GM18499 (cell line): Measurements from ENCODE around the gene ROPN1B.

Source experiments
- ATAC-seq: cut with Tn5 transposase; IDR thresholded peaks from one replicate; pipeline ENCODE4 v1.9.1; 2021; ENCODE audit warnings: moderate number of reproducible peaks; ENCODE audit not compliant: insufficient read depth, unreplicated experiment

ROPN1B gene

GRCh38 chr3:126003447-126004190 lies 34.6 kb downstream of the ROPN1B start:
- no peak for ATAC-seq

- no peak for ATAC-seq
These were observed 35.2 kb downstream of the ROPN1B start for GRCh38 chr3:126004217-126004616.

- ATAC-seq, result no peak
These were observed 35.7 kb downstream of the ROPN1B start for GRCh38 chr3:126004692-126005091.

GRCh38 chr3:126005951-126006350 lies 37.0 kb downstream of the ROPN1B start:
- ATAC-seq, result no peak

GRCh38 chr3:126008219-126008618 lies 39.2 kb downstream of the ROPN1B start:
- no peak for ATAC-seq

GRCh38 chr3:126009181-126009580 lies 40.2 kb downstream of the ROPN1B start:
- no peak for ATAC-seq

- no peak for ATAC-seq
These were observed 44.8 kb downstream of the ROPN1B start for GRCh38 chr3:126013751-126014156.

- no peak for ATAC-seq
These were observed 45.3 kb downstream of the ROPN1B start for GRCh38 chr3:126014252-126014651.

- no peak for ATAC-seq
These were observed 46.1 kb downstream of the ROPN1B start for GRCh38 chr3:126015075-126015474.

GRCh38 chr3:126016616-126017015 lies 47.6 kb downstream of the ROPN1B start:
- no peak for ATAC-seq

- ATAC-seq, result no peak
These were observed 48.4 kb downstream of the ROPN1B start for GRCh38 chr3:126017362-126017761.

GRCh38 chr3:126018545-126018944 lies 49.6 kb downstream of the ROPN1B start:
- no peak for ATAC-seq

GRCh38 chr3:126018995-126019394 lies 50.0 kb downstream of the ROPN1B start:
- no peak for ATAC-seq

- ATAC-seq, result no peak
These were observed 50.7 kb downstream of the ROPN1B start for GRCh38 chr3:126019683-126020082.

GRCh38 chr3:126021224-126021623 lies 52.2 kb downstream of the ROPN1B start:
- no peak for ATAC-seq

- no peak for ATAC-seq
These were observed 52.7 kb downstream of the ROPN1B start for GRCh38 chr3:126021702-126022101.

GRCh38 chr3:126022741-126023359 lies 53.9 kb downstream of the ROPN1B start:
- no peak for ATAC-seq

GRCh38 chr3:126023390-126023789 lies 54.4 kb downstream of the ROPN1B start:
- ATAC-seq, result no peak

- no peak for ATAC-seq
These were observed 55.3 kb downstream of the ROPN1B start for GRCh38 chr3:126024049-126024854.

- ATAC-seq, result no peak
These were observed 56.2 kb downstream of the ROPN1B start for GRCh38 chr3:126025116-126025729.

GRCh38 chr3:126025862-126026261 lies 56.9 kb downstream of the ROPN1B start:
- ATAC-seq, result no peak
